BE2C (cell line): ENCODE results near the gene CLDN24. TPM values are rescaled to one million over a fixed set of nuclear protein-coding genes. Genes with fewer than 3 reads are reported as not detected.

Experiments used
- DNase-seq: peaks from one replicate; pipeline ENCODE4 v3.0.0-alpha.2; 2020
- H3K27me3 ChIP-seq: fragments of 250-450 bp; sonication (Bioruptor Pico); 2 replicates; pipeline ENCODE4 v1.5.1; 2020; ENCODE audit warnings: mild to moderate bottlenecking
- H3K36me3 ChIP-seq: fragments of 250-450 bp; sonication (Bioruptor Pico); 2 replicates; pipeline ENCODE4 v1.5.1; 2020; ENCODE audit warnings: mild to moderate bottlenecking
- H3K4me1 ChIP-seq: fragments of 250-450 bp; sonication (Bioruptor Pico); 2 replicates; pipeline ENCODE4 v1.5.1; 2020
- H3K4me3 ChIP-seq: 2 replicates; pipeline ENCODE4 v1.5.1; 2011; ENCODE audit warnings: low read depth, low read length
- H3K9me3 ChIP-seq: fragments of 250-450 bp; sonication (Bioruptor Pico); 2 replicates; pipeline ENCODE4 v1.5.1; 2020
- polyA plus RNA-seq: library from polyadenylated mRNA; unstranded; fragments of >200 nt; gene quantifications from one replicate; pipeline ENCODE4 v1.2.1, GENCODE V29; 2012; ENCODE audit warnings: low read depth, missing spikeins; ENCODE audit not compliant: insufficient read length, insufficient read depth
- TF ChIP-seq, protein P1 (sequence below): IDR thresholded peaks from 2 replicates; pipeline ENCODE4 v1.5.1; 2012; ENCODE audit warnings: mild to moderate bottlenecking, low read depth, low read length

Gene CLDN24
- polyA plus RNA-seq = not detected

DNA sequence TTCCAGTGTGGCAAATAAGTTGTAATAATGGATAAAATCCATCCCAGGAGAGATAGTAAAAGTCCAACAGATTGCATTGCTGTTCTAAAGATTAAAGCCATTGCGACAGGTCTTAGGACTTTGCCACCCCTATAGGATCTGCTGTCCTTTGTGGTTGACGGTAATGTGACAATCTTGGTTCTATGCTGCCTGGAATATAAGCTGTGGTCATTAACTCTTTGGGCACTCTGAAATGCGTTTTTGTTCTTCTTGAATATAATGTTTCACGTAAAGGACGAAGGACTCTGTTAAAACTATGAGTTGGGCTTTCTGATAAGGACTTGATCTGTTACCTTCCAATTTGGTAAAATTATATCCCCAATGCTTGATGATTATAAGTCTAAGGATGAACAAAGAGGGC lies at the start of gene CLDN24:
TSS of gene CLDN24 (minus strand) at position 101 of the 400 bp plus-strand sequence. CDS start at position 101, 0 bp downstream.
- no peaks in the 10 kb centered on the region for H3K9me3 ChIP-seq
- peaks cover 4% of the 10 kb centered on the region; the same call in 1 of the 2 replicates for H3K36me3 ChIP-seq
- no peaks in the 10 kb centered on the region; the same call in 1 of the 2 replicates for H3K4me1 ChIP-seq
- no peak within 1 kb of the TSS for H3K4me3 ChIP-seq
- TF ChIP-seq, protein P1, sequence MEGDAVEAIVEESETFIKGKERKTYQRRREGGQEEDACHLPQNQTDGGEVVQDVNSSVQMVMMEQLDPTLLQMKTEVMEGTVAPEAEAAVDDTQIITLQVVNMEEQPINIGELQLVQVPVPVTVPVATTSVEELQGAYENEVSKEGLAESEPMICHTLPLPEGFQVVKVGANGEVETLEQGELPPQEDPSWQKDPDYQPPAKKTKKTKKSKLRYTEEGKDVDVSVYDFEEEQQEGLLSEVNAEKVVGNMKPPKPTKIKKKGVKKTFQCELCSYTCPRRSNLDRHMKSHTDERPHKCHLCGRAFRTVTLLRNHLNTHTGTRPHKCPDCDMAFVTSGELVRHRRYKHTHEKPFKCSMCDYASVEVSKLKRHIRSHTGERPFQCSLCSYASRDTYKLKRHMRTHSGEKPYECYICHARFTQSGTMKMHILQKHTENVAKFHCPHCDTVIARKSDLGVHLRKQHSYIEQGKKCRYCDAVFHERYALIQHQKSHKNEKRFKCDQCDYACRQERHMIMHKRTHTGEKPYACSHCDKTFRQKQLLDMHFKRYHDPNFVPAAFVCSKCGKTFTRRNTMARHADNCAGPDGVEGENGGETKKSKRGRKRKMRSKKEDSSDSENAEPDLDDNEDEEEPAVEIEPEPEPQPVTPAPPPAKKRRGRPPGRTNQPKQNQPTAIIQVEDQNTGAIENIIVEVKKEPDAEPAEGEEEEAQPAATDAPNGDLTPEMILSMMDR = no peak
- DNase-seq = no peak
- no peaks in the 10 kb centered on the region for H3K27me3 ChIP-seq

DNA sequence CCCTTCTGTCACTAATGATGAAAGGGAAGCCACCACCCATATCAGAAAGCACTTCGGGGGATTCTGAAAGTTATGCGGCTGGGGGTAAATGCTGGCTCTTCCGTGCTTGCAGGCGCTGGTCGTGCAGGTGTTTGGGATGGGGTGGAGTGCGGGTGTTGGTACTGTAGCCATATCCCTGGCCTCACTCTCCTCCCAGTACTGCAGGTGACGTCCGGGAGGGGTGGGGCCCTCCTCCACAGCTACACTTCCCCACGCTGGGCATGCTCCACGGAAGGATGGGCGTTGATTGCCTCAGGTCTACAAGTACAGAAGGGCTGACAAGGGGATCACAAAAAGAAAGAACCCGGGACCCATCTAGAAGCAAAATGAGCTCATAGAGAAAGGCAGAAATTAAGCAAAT lies 48.6 kb upstream of the CLDN24 start:
- H3K36me3 ChIP-seq = no peaks in the 10 kb centered on the region
- TF ChIP-seq, protein P1 = no peak
- no peak for DNase-seq
- H3K9me3 ChIP-seq = no peaks in the 10 kb centered on the region
- H3K27me3 ChIP-seq = no peaks in the 10 kb centered on the region
- H3K4me1 ChIP-seq = no peaks in the 10 kb centered on the region
- no peak overlapping the region for H3K4me3 ChIP-seq

DNA sequence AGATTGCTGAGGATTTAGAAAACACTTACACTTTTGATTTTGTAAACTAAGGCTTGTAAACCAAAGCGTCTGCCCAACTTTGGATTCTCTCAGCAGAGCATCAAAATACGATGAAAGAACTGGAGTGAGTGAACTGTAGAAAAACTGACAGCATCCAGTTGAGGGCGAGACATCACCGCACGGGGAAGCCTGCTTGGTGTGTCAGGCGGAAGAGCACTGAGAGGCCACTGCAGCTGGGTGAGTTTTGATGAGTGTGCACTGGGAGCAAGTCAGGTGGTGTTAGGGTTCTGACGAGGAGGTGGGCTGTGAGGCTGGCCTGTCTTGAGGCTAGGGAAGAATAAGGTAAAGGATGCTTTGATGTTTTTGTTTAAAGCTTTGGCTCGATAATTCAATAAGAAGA lies 46.8 kb upstream of the CLDN24 start:
- Histone ChIP-seq H3K4me1 (no peaks in the 10 kb centered on the region), H3K36me3 (no peaks in the 10 kb centered on the region), H3K9me3 (no peaks in the 10 kb centered on the region), H3K27me3 (no peaks in the 10 kb centered on the region), H3K4me3 (no peak overlapping the region)
- DNase-seq = no peak
- TF ChIP-seq, protein P1 = no peak

DNA sequence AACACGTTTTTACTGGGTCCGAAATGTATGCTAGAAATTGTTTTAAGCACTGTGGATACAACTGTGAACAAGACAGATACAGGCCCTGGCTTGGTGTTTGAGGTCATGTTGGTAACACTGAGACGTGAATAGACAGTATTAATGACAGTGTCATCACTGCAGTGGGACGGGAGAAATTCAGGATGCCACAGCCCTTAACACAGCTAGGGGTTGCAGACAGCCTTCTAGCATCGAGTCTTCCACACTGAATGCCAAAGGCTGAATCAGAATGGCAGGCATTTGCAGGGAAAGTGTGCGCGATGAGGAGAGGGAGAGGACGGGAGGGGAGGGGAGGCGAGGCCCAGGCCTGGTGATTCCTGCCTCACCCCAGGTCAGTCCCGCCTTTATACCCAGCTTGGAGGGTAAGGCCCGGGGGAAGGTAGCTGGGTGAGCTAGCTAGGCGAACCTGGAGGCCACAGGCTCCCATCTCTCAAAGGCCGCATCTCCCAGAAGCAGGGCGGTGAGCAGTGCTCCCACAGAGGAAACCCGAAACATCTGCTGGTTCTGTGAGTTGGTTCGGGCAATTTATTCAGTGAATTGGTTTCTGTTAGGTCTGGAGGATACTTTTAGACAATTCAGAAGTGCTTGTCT lies 44.1 kb upstream of the CLDN24 start:
- no peaks in the 10 kb centered on the region for H3K4me1 ChIP-seq
- no peak for DNase-seq
- TF ChIP-seq, protein P1 = no peak
- no peaks in the 10 kb centered on the region for H3K36me3 ChIP-seq
- no peak overlapping the region for H3K4me3 ChIP-seq
- H3K27me3 ChIP-seq = no peaks in the 10 kb centered on the region
- H3K9me3 ChIP-seq = no peaks in the 10 kb centered on the region

DNA sequence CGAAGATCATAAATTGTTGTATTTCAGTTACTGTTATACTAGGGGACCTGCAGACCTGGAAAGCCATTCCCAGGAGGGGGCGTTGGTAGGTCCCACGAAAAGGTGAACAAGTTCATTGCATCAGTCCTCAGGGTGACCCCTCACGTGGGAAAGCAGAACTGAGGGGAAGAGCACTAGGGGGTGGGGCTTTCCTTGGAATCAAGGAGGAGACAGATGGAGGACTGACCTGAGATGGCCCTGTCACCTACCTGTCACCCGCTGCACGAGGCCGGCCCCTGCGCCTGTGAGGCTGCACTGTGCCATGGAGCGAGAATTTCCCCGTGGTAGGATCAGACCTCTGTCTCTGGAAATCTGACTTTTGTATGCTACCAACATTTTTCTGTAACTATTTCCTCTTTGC lies 41.8 kb upstream of the CLDN24 start:
- TF ChIP-seq, protein P1 = no peak
- Histone ChIP-seq H3K4me1 (no peaks in the 10 kb centered on the region), H3K9me3 (no peaks in the 10 kb centered on the region), H3K4me3 (no peak overlapping the region), H3K36me3 (no peaks in the 10 kb centered on the region), H3K27me3 (no peaks in the 10 kb centered on the region)
- DNase-seq = no peak

- TF ChIP-seq, protein P1 = peak; percentile 44
- Histone ChIP-seq H3K27me3 (no peaks in the 10 kb centered on the region), H3K4me3 (no peak overlapping the region), H3K4me1 (no peaks in the 10 kb centered on the region), H3K9me3 (no peaks in the 10 kb centered on the region), H3K36me3 (no peaks in the 10 kb centered on the region)
- peak; percentile 22 for DNase-seq
Observed at GRCh38 chr4:183362916-183363542, 40.8 kb upstream of the CLDN24 start.
